Hepatocyte (in vitro differentiated cells): ENCODE data around the gene SYT2. TPM values are rescaled to one million over a fixed set of nuclear protein-coding genes. Genes with fewer than 3 reads are reported as not detected.
A peak's percentile ranks its signal among the peaks of the same experiment; 100 is the strongest.

Experiments used
- DNase-seq: peaks from one replicate; pipeline ENCODE4 v3.0.0-alpha.2; 2016; ENCODE audit warnings: low spot score
- H2AFZ ChIP-seq: fragments of 200-600 bp; sonication (generic); 2 replicates; pipeline ENCODE4 v1.6.0; 2016; ENCODE audit warnings: antibody characterized with exemption, mild to moderate bottlenecking
- H3K27ac ChIP-seq: fragments of 200-600 bp; sonication (generic); 2 replicates; pipeline ENCODE4 v1.5.1; 2016; ENCODE audit warnings: mild to moderate bottlenecking
- H3K27me3 ChIP-seq: fragments of 200-600 bp; sonication (generic); 2 replicates; pipeline ENCODE4 v1.6.1; 2016
- H3K36me3 ChIP-seq: fragments of 200-600 bp; sonication (generic); replicated peaks from 2 replicates; pipeline ENCODE4 v1.5.1; 2016; ENCODE audit warnings: low read depth; ENCODE audit not compliant: insufficient read depth
- H3K4me1 ChIP-seq: fragments of 200-600 bp; sonication (generic); 2 replicates; pipeline ENCODE4 v1.5.1; 2016; ENCODE audit warnings: mild to moderate bottlenecking, moderate library complexity; ENCODE audit not compliant: insufficient read depth
- H3K4me2 ChIP-seq: fragments of 200-600 bp; sonication (generic); 2 replicates; pipeline ENCODE4 v1.6.0; 2016
- H3K4me3 ChIP-seq: fragments of 200-600 bp; sonication (generic); 2 replicates; pipeline ENCODE4 v1.5.1; 2016; ENCODE audit warnings: mild to moderate bottlenecking
- H3K79me2 ChIP-seq: fragments of 200-600 bp; sonication (generic); 2 replicates; pipeline ENCODE4 v1.6.0; 2017; ENCODE audit warnings: mild to moderate bottlenecking
- H3K9me2 ChIP-seq: fragments of 200-600 bp; sonication (generic); replicated peaks from 2 replicates; pipeline ENCODE4 v1.6.0; 2017; ENCODE audit warnings: mild to moderate bottlenecking; ENCODE audit not compliant: insufficient read depth
- H3K9me3 ChIP-seq: fragments of 200-600 bp; sonication (generic); 2 replicates; pipeline ENCODE4 v1.5.1; 2016; ENCODE audit warnings: low read depth, mild to moderate bottlenecking
- H4K20me1 ChIP-seq: fragments of 200-600 bp; sonication (generic); 2 replicates; pipeline ENCODE4 v1.6.0; 2016; ENCODE audit warnings: mild to moderate bottlenecking; ENCODE audit not compliant: insufficient read depth, poor library complexity, severe bottlenecking
- CTCF ChIP-seq: fragments of 200-600 bp; sonication (generic); IDR thresholded peaks from 2 replicates; pipeline ENCODE4 v1.5.1; 2016; ENCODE audit warnings: antibody characterized with exemption, mild to moderate bottlenecking; ENCODE audit not compliant: poor library complexity
- EZH2 ChIP-seq: fragments of 200-600 bp; sonication (generic); IDR thresholded peaks from 2 replicates; pipeline ENCODE4 v1.6.1; 2016; ENCODE audit warnings: antibody characterized with exemption, mild to moderate bottlenecking, borderline replicate concordance
- EZH2phosphoT487 ChIP-seq: fragments of 200-600 bp; sonication (generic); IDR thresholded peaks from one replicate; pipeline ENCODE4 v1.6.1; 2018; ENCODE audit warnings: antibody characterized with exemption, mild to moderate bottlenecking, low read depth, moderate library complexity; ENCODE audit not compliant: unreplicated experiment, severe bottlenecking
- WGBS: methylation state at CpG from one replicate; pipeline ENCODE4 v1.1.6; 2016; ENCODE audit warnings: low lambda C conversion rate; ENCODE audit errors: missing lambda C conversion rate; 5-methylcytosine and 5-hydroxymethylcytosine counted together
- polyA plus RNA-seq: library from polyadenylated mRNA; unstranded; fragments of >200 nt; fragmentation: Nextera tagmentation; extraction: Ambion mirVana; gene quantifications from 2 replicates; pipeline ENCODE4 v1.2.1, GENCODE V29; 2016
- total RNA-seq: library from RNA; depleted of rRNA; stranded (reverse); fragments of >200 nt; gene quantifications from 2 replicates; pipeline ENCODE4 v1.2.3, GENCODE V29; 2014

SYT2 gene
- total and polyA plus RNA-seq, 2 experiments from 2014 or later, result 0.81 to 0.90 TPM

- H2AFZ ChIP-seq, result no peak overlapping the region
- H3K4me3 ChIP-seq, result no peak overlapping the region
- H3K79me2 ChIP-seq, result no peaks in the 10 kb centered on the region
- H3K4me2 ChIP-seq, result peak overlapping the region; percentile 96
- H3K27ac ChIP-seq, result no peak overlapping the region
- TF ChIP-seq EZH2, result no peak
- TF ChIP-seq CTCF, result no peak
- TF ChIP-seq EZH2phosphoT487, result no peak
- no peaks in the 10 kb centered on the region for H3K9me3 ChIP-seq
- H3K27me3 ChIP-seq, result peaks cover 50% of the 10 kb centered on the region
- WGBS, result 9% methylated on average over 19 of the region's 22 CpGs
- H3K36me3 ChIP-seq, result no peaks in the 10 kb centered on the region
- DNase-seq, result no peak
- H3K4me1 ChIP-seq, result peaks cover 17% of the 10 kb centered on the region
- H3K9me2 ChIP-seq, result no peaks in the 10 kb centered on the region
- no peaks in the 10 kb centered on the region for H4K20me1 ChIP-seq
Measured at GRCh38 chr1:202644219-202645096, 65.8 kb downstream of the SYT2 start.

GRCh38 chr1:202643397-202644218 is 66.6 kb downstream of the SYT2 start:
- H3K27ac ChIP-seq, result no peak overlapping the region
- peak overlapping the region; percentile 96 for H3K4me2 ChIP-seq
- H3K9me3 ChIP-seq, result no peaks in the 10 kb centered on the region
- no peaks in the 10 kb centered on the region for H4K20me1 ChIP-seq
- H3K9me2 ChIP-seq, result no peaks in the 10 kb centered on the region
- peaks cover 25% of the 10 kb centered on the region for H3K4me1 ChIP-seq
- under 1% methylated on average over 26 of the region's 55 CpGs for WGBS
- H2AFZ ChIP-seq, result peak overlapping the region; percentile 89
- H3K36me3 ChIP-seq, result no peaks in the 10 kb centered on the region
- H3K27me3 ChIP-seq, result peaks cover 50% of the 10 kb centered on the region
- TF ChIP-seq EZH2 (peak; percentile 42), CTCF (no peak), EZH2phosphoT487 (no peak)
- peak overlapping the region; percentile 39 for H3K4me3 ChIP-seq
- H3K79me2 ChIP-seq, result no peaks in the 10 kb centered on the region
- peak; percentile 21 for DNase-seq

DNA sequence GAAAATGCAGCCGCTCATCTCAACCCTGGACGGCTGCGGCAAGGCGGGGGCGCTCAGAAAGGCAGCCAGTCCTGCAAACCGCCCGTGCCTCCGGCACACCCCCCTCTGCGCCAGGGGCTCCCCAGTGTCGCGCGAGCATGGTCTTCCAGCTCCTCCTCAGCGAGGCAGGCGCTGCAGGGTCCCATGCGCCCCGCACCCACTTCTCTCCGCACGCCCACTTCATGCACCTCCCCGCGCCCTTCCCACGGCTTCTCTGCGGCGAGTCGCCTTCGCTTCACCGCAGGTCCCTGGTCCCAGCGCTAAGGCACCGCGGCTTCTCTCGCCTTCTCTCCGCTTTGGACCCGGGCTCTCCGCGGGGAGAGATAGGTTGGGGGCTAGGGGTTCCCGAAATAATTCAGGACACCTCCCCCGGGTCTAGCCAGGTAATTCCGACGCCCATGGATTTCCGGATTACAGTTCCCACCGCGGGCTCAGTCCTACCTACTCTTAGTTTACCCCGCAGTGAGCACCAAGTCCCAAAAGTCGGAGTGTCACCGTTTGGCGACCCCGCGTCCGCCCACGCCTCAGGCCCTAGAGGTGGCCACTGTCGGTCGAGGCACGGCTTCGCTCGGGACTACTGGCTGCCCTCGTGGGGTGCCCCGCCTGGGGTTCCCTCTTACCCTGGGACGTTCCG is 67.5 kb downstream of the SYT2 start:
- Histone ChIP-seq H3K4me3 (peak overlapping the region; percentile 20), H4K20me1 (no peaks in the 10 kb centered on the region), H3K4me1 (peaks cover 34% of the 10 kb centered on the region), H3K9me2 (no peaks in the 10 kb centered on the region), H3K79me2 (no peaks in the 10 kb centered on the region), H2AFZ (peak overlapping the region; percentile 45), H3K9me3 (no peaks in the 10 kb centered on the region), H3K36me3 (no peaks in the 10 kb centered on the region), H3K27ac (no peak overlapping the region), H3K4me2 (peak overlapping the region; percentile 96), H3K27me3 (peaks cover 54% of the 10 kb centered on the region)
- under 1% methylated on average over 48 of the region's 58 CpGs for WGBS
- DNase-seq, result no peak
- no peak for TF ChIP-seq EZH2
- no peak for TF ChIP-seq CTCF
- no peak for TF ChIP-seq EZH2phosphoT487
